Subcutaneous adipose tissue (tissue), 4 donors: ENCODE measurements around the gene ZC3H14. TPM values are rescaled to one million over a fixed set of nuclear protein-coding genes. Genes with fewer than 3 reads are reported as not detected.

ENCODE experiments used
- CTCF ChIP-seq: fragments of 450-650 bp; IDR thresholded peaks from one replicate; pipeline ENCODE4 v1.5.1; 2016; ENCODE audit warnings: low read depth, mild to moderate bottlenecking, control low read depth, antibody characterized with exemption, moderate library complexity
- total RNA-seq, 4 donors: library from RNA; depleted of rRNA; stranded (reverse); fragments of >200 nt; gene quantifications; one replicate each; pipeline ENCODE4 v1.1.0, GENCODE V29; 2016

The ZC3H14 gene
- total RNA-seq, 4 donors from 2014 or later: 57.3 to 95.2 (median 64.7) TPM

DNA sequence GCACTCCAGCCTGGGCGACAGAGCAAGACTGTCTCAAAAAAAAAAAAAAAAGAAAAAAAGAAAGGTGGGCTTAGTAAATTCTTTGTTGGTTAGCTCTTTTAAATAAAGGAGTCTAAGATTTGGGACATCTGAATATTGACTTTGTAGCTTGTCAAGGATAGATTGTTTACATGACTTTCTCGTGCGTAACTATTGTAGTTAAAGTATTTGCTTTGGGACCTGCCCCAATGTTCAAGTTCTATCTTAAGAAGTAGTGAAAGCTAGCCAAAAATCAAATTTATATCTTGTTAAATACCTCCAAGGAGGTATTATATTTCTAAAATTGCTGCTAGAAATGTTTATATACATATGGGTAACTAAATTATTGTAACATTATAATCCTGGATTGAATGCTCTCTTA, 40.4 kb upstream of the ZC3H14 start:
- no peak for TF ChIP-seq CTCF

- TF ChIP-seq CTCF: no peak
Measured at GRCh38 chr14:88533064-88533602, 29.7 kb upstream of the ZC3H14 start.

DNA sequence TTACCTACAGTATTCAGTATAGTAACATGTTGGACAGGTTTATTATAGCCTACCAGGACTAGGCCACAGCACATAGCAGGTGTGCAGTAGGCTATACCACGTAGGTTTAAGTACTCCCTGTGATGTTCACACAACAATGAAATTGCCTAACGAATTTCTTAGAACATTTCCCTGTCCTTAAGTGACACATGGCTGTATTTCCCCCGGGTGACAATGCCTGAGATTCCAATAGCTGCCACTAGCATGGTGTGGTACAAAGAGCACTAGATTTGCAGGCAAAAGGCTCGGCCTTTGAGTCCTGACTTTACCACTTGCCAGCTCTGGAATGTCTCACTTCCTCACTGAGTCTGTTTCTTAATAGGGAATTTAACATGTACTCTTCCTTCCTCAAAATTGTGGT, 27.7 kb upstream of the ZC3H14 start:
- no peak for TF ChIP-seq CTCF

- no peak for TF ChIP-seq CTCF
Measured at GRCh38 chr14:88535813-88536212, 27.0 kb upstream of the ZC3H14 start.

DNA sequence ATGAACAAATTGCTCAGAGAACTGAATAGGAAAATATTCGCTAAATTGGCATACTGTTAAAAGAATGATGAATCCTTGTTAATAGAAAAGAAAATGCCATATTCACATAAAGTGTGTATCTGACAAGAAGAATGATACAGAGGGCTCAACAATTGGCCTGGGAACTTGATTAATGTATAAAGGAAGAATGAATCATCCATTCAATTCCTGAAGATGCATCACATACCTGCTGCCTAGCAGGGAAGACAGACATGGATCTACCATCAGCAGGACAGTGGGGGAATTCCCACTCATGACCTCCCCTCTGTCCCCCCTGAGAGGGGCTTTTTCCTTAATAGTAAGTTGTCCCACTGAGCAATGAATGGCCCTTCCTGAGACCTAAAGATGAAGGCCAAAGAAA, 21.5 kb upstream of the ZC3H14 start:
- TF ChIP-seq CTCF: no peak

DNA sequence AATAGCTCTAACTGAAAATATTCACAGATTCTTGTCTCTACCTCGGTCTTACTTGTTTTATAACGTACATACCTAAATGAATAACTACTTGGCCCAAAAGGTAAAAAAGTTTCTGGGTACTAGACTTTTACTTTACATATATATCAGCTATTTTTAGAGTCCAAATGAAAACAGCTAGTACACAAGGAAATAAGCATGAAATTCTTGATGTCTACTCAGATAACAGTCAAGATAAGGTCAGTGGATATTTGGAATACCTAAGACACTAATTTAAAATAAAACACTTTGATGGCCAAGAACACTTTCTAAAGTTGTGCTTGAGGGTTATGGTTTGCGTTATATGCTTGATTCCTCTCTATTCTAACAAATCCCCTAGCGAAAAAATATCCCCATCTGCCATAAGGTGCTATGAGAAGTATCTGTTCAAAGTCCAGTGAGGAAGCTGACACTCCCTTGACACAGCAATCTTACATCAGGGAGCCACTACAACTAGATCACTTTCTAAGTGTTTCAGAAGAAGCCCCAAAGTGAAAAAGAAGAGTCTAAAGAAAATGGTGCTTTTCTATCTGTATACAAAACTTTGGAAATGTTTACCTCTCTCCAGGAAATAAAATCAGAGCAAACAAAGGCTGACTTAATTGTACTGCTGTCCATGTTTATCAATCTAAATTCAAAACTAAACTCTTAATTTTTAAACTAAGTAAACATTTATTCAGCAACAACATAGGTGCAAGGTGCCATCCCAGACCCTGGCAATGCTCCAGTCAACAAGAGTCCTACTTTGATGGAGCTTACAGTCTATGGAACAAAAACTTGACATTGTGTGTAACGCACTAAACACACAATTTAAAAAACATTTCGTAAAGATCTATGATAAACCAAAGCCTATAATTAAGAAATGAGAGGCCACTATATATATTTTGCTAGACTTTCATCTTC, 19.7 kb upstream of the ZC3H14 start:
- no peak for TF ChIP-seq CTCF

- no peak for TF ChIP-seq CTCF
Measured at GRCh38 chr14:88545256-88545655, 17.6 kb upstream of the ZC3H14 start.
